Neural progenitor cell (in vitro differentiated cells): ENCODE results near the gene LIPE.

Source experiments
- CTCF ChIP-seq: fragments of 200-600 bp; sonication (generic); IDR thresholded peaks from 2 replicates; pipeline ENCODE4 v1.5.1; 2017; ENCODE audit warnings: antibody characterized with exemption, mild to moderate bottlenecking
- EZH2 ChIP-seq: fragments of 200-600 bp; sonication (generic); IDR thresholded peaks from 2 replicates; pipeline ENCODE4 v1.6.1; 2017; ENCODE audit warnings: antibody characterized with exemption, mild to moderate bottlenecking, moderate library complexity
- EZH2phosphoT487 ChIP-seq: fragments of 200-600 bp; sonication (generic); IDR thresholded peaks from 2 replicates; pipeline ENCODE4 v1.6.1; 2017; ENCODE audit warnings: antibody characterized with exemption

DNA sequence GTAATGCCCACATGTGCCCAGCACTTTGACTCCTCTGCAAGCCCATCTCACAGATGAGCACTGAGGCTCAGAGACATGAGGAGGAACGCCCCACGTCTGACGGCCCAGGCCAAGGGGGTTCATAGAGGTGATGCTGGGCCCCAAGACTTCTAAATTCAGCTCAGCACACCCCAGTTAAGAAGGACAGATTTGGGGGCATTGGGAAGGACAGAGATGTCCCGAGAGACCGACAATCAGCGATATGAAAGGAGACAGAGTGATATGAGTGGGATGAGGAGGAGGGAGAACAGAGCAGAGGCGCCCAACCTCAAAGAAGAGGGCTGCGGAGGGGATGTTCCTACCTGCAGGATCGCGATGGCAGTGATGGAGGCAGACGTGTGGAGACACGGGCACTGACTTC, 37.3 kb downstream of the LIPE start, which contains the start of gene CNFN:
- TF ChIP-seq CTCF: no peak
- TF ChIP-seq EZH2phosphoT487: no peak
- no peak for TF ChIP-seq EZH2
